ENCODE measurements around the gene FBXO9. TPM values are rescaled to one million over a fixed set of nuclear protein-coding genes. Genes with fewer than 3 reads are reported as not detected.

Gene FBXO9
- total and polyA plus RNA-seq, 2 of the 8 experiments (the other 6 are each of a cell fraction or from before 2014, with no cell fraction given): 41.3 to 50.9 TPM

DNA sequence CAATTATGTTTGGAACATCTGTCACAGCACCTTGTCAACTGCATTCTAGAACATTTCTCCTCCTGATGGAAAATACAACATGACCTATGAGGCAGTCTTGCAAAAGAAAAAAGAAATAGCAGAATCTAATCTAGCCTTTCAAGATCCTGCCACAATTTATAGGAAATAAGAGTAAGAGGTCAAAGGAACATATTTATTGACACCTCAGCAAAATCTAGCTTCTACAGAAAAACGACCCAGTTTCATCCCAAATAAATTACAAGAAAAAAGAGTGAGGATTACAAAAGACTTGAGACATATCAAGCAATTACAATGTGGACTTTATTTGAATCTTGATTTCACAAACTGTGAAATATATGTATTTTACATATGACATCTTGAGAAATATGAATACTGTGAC is 4.2 kb downstream of the FBXO9 start (continued):
- TF ChIP-seq E2F6 (IDR thresholded peaks at IDR 0.05): no peak
- TF ChIP-seq CBX5 (IDR thresholded peaks at IDR 0.05; ENCODE audit: low read depth, low read length): no peak
- TF ChIP-seq SIX5 (IDR thresholded peaks at IDR 0.05; ENCODE audit: low read depth, low read length): no peak
- no peak for TF ChIP-seq SAP30 (IDR thresholded peaks at IDR 0.05; ENCODE audit: insufficient read depth, insufficient replicate concordance, low read length)
- no peak for TF ChIP-seq TAF7 (optimal IDR thresholded peaks at IDR 0.05; ENCODE audit: borderline replicate concordance, low read depth, low read length)
- no peak for TF ChIP-seq TCF12 (IDR thresholded peaks at IDR 0.05; ENCODE audit: low read depth, low read length)
